ENCODE results near the gene LCN2.

The LCN2 gene

GRCh38 chr9:128115187-128116103 lies 33.8 kb upstream of the LCN2 start:
- DNase-seq (ENCODE audit: low spot score): no peak

DNA sequence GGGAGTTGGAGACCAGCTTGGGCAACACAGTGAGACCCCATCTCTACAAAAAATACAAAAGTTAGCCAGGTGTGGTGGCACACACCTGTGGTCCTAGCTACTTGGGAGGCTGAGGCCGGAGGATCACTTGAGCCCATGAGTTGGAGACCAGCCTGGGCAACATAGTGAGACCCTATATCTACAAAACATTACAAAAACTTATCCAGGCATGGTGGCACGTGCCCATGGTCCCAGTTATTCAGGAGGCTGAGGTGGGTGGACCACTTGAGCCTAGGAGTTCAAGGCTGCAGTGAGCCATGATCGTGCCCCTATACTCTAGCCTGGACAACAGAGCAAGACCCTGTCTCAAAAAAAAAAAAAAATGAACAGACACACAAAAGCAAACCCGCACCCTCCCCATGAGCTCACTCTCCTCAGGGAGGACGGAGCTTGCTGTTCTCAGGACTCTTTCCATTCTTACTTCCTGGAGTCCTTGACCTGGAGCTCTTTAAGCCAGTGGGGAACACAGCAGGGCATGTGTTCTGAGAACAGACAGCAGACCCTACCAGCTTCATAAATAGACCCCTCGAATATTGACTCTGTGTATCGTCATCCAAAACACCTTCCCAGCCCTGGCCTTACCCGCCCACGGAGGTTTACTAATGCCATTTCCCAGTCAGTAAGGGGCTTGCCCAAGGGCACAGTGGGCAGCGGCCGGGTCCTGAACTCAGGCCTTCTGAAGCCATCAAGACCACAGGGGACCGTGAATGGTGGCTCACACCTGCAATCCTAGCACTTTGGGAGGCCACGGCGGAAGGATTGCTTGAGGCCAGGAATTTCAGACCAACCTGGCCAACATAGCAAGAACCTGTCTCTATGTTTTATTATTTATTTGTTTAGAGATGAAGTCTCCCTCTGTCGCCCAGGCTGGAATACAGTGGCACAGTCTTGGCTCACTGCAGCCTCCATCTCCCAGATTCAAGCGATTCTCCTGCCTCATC lies 32.9 kb upstream of the LCN2 start:
- no peak for DNase-seq (ENCODE audit: low spot score)

GRCh38 chr9:128117613-128118471 lies 31.4 kb upstream of the LCN2 start:
- peak; percentile 94 for DNase-seq (ENCODE audit: low spot score)

GRCh38 chr9:128118472-128118857 lies 30.8 kb upstream of the LCN2 start:
- DNase-seq (ENCODE audit: low spot score): no peak

- no peak for DNase-seq (ENCODE audit: low spot score)
Measured at GRCh38 chr9:128118971-128119665, 30.1 kb upstream of the LCN2 start.

DNA sequence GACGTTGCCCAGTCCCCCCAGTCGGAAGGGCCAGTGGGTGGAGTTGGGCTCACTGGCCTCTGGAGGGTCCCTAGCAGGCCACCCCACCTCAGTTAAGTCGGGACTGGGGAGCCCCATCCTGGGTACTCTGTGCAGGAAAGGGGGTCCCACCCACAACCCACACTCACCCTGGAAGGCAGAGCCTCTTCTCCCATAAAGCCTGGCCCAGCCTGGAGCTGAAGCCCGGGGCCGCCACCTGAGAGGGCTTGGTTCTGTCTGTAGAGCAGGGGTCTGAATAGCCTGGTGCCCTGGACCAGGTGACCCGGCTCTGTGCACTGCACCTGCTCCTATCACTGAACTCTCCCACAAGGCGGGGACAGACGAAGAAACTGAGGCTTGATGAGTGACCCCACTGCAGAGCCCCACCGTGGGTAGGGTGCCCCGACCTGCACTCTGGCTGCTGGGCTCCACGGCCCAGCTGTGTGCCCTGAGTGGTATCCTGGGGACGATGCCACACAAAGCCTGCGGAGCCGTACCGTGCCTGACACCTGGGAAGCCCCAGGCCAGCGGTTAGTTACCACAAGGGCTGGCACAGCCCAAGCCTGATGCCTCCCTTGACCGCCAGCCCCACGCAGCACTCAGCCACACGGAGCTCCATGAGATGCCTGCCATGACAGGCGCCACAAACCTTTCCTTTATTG lies 29.1 kb upstream of the LCN2 start:
- no peak for DNase-seq (ENCODE audit: low spot score)

- DNase-seq (ENCODE audit: low spot score): no peak
Measured at GRCh38 chr9:128120741-128121465, 28.4 kb upstream of the LCN2 start.

- no peak for DNase-seq (ENCODE audit: low spot score)
Measured at GRCh38 chr9:128121466-128121810, 27.8 kb upstream of the LCN2 start.

GRCh38 chr9:128121924-128122808 lies 27.1 kb upstream of the LCN2 start:
- DNase-seq (ENCODE audit: low spot score): no peak

DNA sequence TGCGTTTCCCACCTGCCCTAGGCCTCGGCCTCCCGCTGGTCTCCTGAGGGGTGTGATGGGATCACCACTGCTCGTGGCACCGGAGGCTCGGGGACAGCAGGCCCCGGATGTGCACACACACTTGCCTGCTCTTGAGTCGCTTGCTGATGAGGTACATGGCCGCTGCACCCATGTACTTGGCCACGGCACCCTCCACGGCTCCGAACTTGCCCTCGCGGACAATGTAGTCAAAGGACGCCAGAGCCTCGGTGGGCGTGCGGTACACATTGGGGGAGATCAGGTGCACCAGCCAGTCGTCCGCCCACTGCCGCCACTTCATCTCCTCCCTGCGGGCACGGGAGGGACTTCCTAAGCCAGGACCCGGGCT lies 26.5 kb upstream of the LCN2 start:
- DNase-seq (ENCODE audit: low spot score): no peak

DNA sequence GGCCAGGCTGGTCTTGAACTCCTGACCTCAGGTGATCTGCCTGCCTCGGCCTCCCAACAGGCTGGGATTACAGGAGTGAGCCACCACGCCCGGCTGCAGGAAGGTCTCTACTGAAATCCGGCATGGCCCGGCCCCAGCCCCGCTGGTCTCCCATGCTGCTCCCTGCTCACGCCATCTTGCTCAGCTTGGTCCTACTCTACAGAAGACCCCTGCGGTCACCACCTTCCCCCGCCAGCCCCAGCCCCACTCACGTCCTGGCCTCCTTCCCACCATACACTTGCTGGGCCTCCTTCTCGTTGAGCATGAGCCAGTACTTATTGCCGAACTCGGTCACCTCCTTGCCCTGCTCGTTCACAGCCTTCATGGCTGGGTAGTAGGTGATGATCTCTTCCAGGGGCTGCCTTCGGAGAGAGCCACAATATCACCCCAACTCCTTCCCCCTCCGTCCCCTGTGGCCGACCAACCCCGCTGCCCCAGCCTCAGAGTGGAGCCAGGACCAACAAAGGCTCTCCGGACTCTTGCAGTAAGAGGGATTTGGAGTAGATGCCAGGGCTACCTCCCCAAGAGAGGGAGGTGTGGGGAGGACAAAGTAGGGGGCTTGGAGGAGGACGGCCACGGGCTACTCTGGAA lies 25.7 kb upstream of the LCN2 start:
- DNase-seq (ENCODE audit: low spot score): no peak

- no peak for DNase-seq (ENCODE audit: low spot score)
Measured at GRCh38 chr9:128124451-128124850, 24.8 kb upstream of the LCN2 start.

- peak; percentile 73 for DNase-seq (ENCODE audit: low spot score)
Measured at GRCh38 chr9:128124873-128125579, 24.2 kb upstream of the LCN2 start.

DNA sequence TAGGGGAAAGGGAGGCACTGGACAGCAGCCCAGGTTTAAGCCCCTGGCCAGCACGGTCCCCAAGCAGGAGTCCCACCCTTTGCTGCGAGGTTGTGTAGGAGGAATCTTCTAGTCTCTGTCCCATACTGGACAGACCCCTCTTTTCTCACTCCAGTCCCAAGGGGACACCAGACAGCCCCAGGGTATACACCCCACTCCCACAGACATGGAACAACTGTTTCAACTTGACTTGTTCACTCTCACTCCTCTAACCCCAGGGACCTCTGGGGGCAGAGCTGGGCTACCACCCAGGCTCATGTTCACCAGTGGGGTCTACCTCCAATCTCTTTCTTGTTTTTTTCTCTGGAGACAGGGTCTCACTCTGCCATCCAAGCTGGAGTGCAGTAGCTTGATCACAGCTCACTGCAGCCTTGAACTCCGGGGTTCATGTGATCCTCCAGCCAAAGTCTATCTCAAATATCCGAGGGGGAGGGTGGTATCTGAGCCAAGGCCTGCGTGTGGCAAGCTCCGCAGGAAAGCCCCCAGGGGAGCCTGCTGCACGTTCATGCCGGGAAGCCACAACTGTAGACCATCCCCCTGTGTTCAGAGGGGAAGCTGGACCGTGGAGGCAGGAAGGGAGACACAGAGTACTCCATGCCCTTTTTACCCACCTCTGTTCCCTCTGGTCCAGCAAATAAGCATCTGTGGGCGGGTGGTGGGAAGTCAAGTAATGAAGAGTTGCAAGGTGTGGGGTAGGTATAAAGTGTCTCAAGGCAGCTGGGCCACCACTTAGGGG lies 23.5 kb upstream of the LCN2 start:
- DNase-seq (ENCODE audit: low spot score): no peak

- DNase-seq (ENCODE audit: low spot score): peak; percentile 91
Measured at GRCh38 chr9:128127568-128127989, 21.7 kb upstream of the LCN2 start, which contains the start of gene PTGES2. Gene PTGES2, minus strand, starts transcription at chr9:128127729. Its CDS starts 12 bp downstream, at chr9:128127717.

DNA sequence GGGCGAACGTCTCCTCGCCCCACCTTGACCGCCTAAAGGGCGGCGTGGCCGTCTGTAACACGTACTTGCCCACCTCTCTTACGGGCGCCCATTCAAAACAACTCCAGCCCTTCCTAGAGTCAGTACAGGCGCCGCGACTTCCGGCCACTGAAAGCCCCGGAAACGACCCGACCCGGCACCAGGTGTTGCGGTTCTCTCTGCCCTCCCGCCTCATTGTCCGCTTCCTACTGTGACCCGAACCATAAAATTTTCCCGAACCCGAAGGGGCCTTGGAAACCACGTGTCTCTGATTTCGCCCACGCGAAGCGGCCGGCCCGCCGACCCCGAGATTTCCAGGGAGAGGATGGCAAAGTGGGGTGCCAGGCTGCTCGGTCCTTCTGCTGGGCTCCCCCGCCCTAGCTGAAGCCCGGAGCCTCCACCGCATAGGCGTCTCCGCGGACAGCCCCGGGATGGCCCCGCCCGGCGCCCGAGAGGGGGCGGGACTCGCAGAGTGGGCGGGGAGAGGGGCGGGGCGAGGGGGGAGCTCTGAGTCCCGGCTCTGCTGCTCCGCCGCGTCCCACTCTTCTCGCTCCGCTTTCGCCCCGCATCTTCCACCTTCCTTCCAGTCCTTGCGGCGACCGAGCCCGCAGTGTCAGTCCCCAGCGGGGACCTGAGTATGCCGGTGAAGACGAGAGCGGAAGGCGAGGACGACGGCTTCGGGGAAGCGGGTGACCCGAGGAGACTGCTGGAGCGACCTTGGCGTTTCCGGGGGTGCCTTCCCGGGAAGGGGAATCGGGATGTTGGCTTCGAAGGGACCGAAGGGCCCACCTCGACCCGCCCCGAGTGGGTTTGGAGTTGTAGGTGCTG lies 21.0 kb upstream of the LCN2 start:
- DNase-seq (ENCODE audit: low spot score): peak; percentile 97

Measured in RKO (cell line).